ENCODE results near the gene SSB.

GRCh38 chr2:169819106-169819505, 20.4 kb downstream of the SSB start:
- TF ChIP-seq CTCF (IDR thresholded peaks at IDR 0.05) = no peak
- no peak for TF ChIP-seq POLR2A (IDR thresholded peaks at IDR 0.05)
- TF ChIP-seq POLR2AphosphoS5 (IDR thresholded peaks at IDR 0.05) = no peak
